NT2/D1 (cell line): ENCODE results near the gene MACROD1.

Source experiments
- DNase-seq: peaks from one replicate; pipeline ENCODE4 v3.0.0-alpha.2; 2011; ENCODE audit warnings: low read depth, low spot score
- H3K27me3 ChIP-seq: 2 replicates; pipeline ENCODE4 v1.6.0; 2011; ENCODE audit warnings: mild to moderate bottlenecking; ENCODE audit not compliant: insufficient read length, insufficient read depth
- H3K36me3 ChIP-seq: 2 replicates; pipeline ENCODE4 v1.6.1; 2011; ENCODE audit warnings: mild to moderate bottlenecking, low read length, mixed read lengths; ENCODE audit not compliant: insufficient read depth, insufficient read length
- H3K4me1 ChIP-seq: 2 replicates; pipeline ENCODE4 v1.5.1; 2011; ENCODE audit not compliant: insufficient read depth, insufficient read length
- H3K4me3 ChIP-seq: 2 replicates; pipeline ENCODE4 v1.5.1; 2011; ENCODE audit warnings: low read depth; ENCODE audit not compliant: insufficient read length
- H3K9ac ChIP-seq: 2 replicates; pipeline ENCODE4 v1.6.0; 2011; ENCODE audit warnings: low read depth; ENCODE audit not compliant: insufficient read length
- H3K9me3 ChIP-seq: 2 replicates; pipeline ENCODE4 v1.5.1; 2011; ENCODE audit warnings: mild to moderate bottlenecking, low read length; ENCODE audit not compliant: insufficient read depth
- SUZ12 ChIP-seq: IDR thresholded peaks from 2 replicates; pipeline ENCODE4 v1.6.1; 2011; ENCODE audit not compliant: insufficient read length, insufficient read depth; ENCODE audit errors: extremely low read depth
- YY1 ChIP-seq: IDR thresholded peaks from 2 replicates; pipeline ENCODE4 v1.6.1; 2011; ENCODE audit not compliant: insufficient read length, insufficient read depth
- ZNF274 ChIP-seq: IDR thresholded peaks from 2 replicates; pipeline ENCODE4 v1.6.1; 2011; ENCODE audit warnings: mild to moderate bottlenecking, low read depth, low read length

MACROD1 gene

GRCh38 chr11:64100782-64101353, 65.0 kb downstream of the MACROD1 start:
- DNase-seq, result no peak
- Histone ChIP-seq H3K36me3 (no peaks in the 10 kb centered on the region), H3K4me3 (no peak overlapping the region), H3K9me3 (no peaks in the 10 kb centered on the region), H3K9ac (no peak overlapping the region), H3K27me3 (peaks cover 47% of the 10 kb centered on the region), H3K4me1 (peaks cover 22% of the 10 kb centered on the region)
- no peak for TF ChIP-seq YY1
- TF ChIP-seq SUZ12, result no peak
- no peak for TF ChIP-seq ZNF274

GRCh38 chr11:64100360-64100759, 65.6 kb downstream of the MACROD1 start:
- H3K4me1 ChIP-seq, result peaks cover 25% of the 10 kb centered on the region
- DNase-seq, result no peak
- no peaks in the 10 kb centered on the region for H3K9me3 ChIP-seq
- H3K36me3 ChIP-seq, result no peaks in the 10 kb centered on the region
- TF ChIP-seq YY1, result no peak
- H3K4me3 ChIP-seq, result no peak overlapping the region
- H3K27me3 ChIP-seq, result peaks cover 44% of the 10 kb centered on the region
- H3K9ac ChIP-seq, result no peak overlapping the region

DNA sequence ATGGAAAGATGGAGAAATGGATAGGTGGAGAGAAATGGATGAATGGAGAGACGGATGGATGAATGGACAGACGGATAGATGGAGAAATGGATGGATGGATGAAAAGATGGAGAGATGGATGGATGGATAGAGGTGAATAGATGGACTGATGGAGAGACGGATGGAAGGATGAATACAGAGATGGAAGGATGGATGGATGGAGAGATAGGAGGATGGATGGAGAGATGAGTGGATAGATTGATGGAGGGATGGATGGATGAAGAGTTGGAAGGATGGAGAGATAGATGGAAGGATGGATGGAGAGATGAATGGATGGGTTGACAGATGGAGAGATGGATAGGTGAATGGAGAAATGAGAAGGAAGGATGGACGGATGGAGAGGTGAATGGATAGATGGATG, 66.5 kb downstream of the MACROD1 start:
- Histone ChIP-seq H3K9ac (no peak overlapping the region), H3K9me3 (no peaks in the 10 kb centered on the region), H3K36me3 (no peaks in the 10 kb centered on the region), H3K4me1 (peaks cover 32% of the 10 kb centered on the region), H3K4me3 (no peak overlapping the region), H3K27me3 (peaks cover 43% of the 10 kb centered on the region)
- TF ChIP-seq ZNF274 (no peak), YY1 (no peak), SUZ12 (no peak)
- no peak for DNase-seq

GRCh38 chr11:64098318-64098831, 67.5 kb downstream of the MACROD1 start:
- peaks cover 43% of the 10 kb centered on the region for H3K27me3 ChIP-seq
- no peaks in the 10 kb centered on the region for H3K9me3 ChIP-seq
- no peaks in the 10 kb centered on the region for H3K36me3 ChIP-seq
- no peak overlapping the region for H3K9ac ChIP-seq
- H3K4me1 ChIP-seq, result peaks cover 29% of the 10 kb centered on the region
- no peak for TF ChIP-seq YY1
- TF ChIP-seq SUZ12, result no peak
- no peak overlapping the region for H3K4me3 ChIP-seq
- DNase-seq, result no peak

- no peak for DNase-seq
- Histone ChIP-seq H3K4me3 (no peak overlapping the region), H3K27me3 (peaks cover 43% of the 10 kb centered on the region), H3K9me3 (no peaks in the 10 kb centered on the region), H3K9ac (no peak overlapping the region), H3K36me3 (no peaks in the 10 kb centered on the region), H3K4me1 (peaks cover 33% of the 10 kb centered on the region)
- TF ChIP-seq YY1 (no peak), ZNF274 (no peak)
Measured at GRCh38 chr11:64097468-64098317, 68.2 kb downstream of the MACROD1 start.

DNA sequence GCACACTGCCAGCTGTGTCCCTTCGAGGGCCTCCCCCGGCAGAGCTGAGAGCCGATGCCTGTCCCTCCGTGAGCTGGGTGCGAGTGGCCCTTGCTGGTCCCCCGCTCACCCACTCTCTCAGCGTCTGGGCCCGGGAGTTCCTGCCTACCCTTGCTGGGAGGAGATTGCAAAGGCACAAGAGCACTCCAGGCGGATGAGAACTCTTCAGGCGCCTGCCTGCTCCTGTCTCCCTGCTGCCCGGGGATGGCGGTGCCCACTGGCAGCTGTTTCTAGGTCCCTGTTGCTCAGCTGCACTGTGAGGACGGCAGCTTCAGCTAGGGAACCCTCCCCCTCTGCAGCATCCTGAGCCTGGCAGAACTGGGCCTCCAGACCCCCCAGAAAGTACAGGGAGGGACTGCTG, 69.1 kb downstream of the MACROD1 start:
- H3K4me1 ChIP-seq, result peaks cover 38% of the 10 kb centered on the region
- H3K4me3 ChIP-seq, result no peak overlapping the region
- DNase-seq, result no peak
- peaks cover 41% of the 10 kb centered on the region for H3K27me3 ChIP-seq
- no peak overlapping the region for H3K9ac ChIP-seq
- H3K9me3 ChIP-seq, result no peaks in the 10 kb centered on the region
- TF ChIP-seq YY1 (no peak), SUZ12 (no peak), ZNF274 (no peak)
- H3K36me3 ChIP-seq, result no peaks in the 10 kb centered on the region

DNA sequence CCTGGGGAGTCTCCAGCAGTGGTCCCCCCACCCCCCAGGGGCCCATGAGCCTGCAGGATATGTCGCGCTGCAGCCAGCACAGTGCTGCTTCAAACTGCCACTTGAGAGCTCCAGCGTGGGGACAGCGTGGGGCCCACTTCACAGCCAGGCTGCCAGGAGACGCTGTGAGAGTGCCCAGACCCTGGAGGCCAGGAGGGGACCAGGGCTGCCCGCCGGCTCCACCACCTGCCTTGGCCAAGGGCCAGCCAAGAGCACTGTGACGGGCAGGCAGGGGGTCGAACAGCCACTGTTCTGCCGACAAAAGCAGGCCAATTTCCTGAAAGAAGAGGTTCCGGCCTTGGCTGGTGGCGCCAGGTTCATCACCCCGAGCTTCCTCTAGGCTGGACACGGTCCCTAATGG, 70.0 kb downstream of the MACROD1 start:
- H3K27me3 ChIP-seq, result peaks cover 38% of the 10 kb centered on the region
- DNase-seq, result no peak
- TF ChIP-seq YY1, result no peak
- no peak for TF ChIP-seq ZNF274
- no peak for TF ChIP-seq SUZ12

More for the DNA sequence above, 70.0 kb downstream of the MACROD1 start:
- Histone ChIP-seq H3K4me1 (peaks cover 46% of the 10 kb centered on the region), H3K4me3 (no peak overlapping the region), H3K36me3 (no peaks in the 10 kb centered on the region), H3K9me3 (no peaks in the 10 kb centered on the region), H3K9ac (peak overlapping the region; percentile 12)
